ENCODE measurements around the gene STARD8. TPM values are rescaled to one million over a fixed set of nuclear protein-coding genes. Genes with fewer than 3 reads are reported as not detected.
A peak's percentile ranks its signal among the peaks of the same experiment; 100 is the strongest.

The STARD8 gene
- total RNA-seq, 1 donor from 2014 or later: 9.9 TPM

- H3K4me1 Mint-ChIP-seq (ENCODE audit: unreplicated experiment): no peaks in the 10 kb centered on the region
- H3K27ac Mint-ChIP-seq: no peak overlapping the region
- no peaks in the 10 kb centered on the region for H3K36me3 Mint-ChIP-seq
- peaks cover 5% of the 10 kb centered on the region for H3K27me3 Mint-ChIP-seq
- DNase-seq (ENCODE audit: extremely low spot score, unreplicated experiment): no peak
- peak overlapping the region; percentile 41 for H3K4me3 Mint-ChIP-seq
- H3K9me3 Mint-ChIP-seq: no peaks in the 10 kb centered on the region
- TF ChIP-seq CTCF (conservative IDR thresholded peaks at IDR 0.05): no peak
These were observed 50.1 kb downstream of the STARD8 start for GRCh38 chrX:68697465-68698125.

GRCh38 chrX:68698942-68699341 is 51.5 kb downstream of the STARD8 start:
- no peak for TF ChIP-seq CTCF (conservative IDR thresholded peaks at IDR 0.05)
- no peak overlapping the region for H3K27ac Mint-ChIP-seq
- no peaks in the 10 kb centered on the region for H3K36me3 Mint-ChIP-seq
- H3K9me3 Mint-ChIP-seq: no peaks in the 10 kb centered on the region
- H3K27me3 Mint-ChIP-seq: peaks cover 5% of the 10 kb centered on the region
- no peak overlapping the region for H3K4me3 Mint-ChIP-seq
- no peak for DNase-seq (ENCODE audit: extremely low spot score, unreplicated experiment)
- no peaks in the 10 kb centered on the region for H3K4me1 Mint-ChIP-seq (ENCODE audit: unreplicated experiment)

- peaks cover 2% of the 10 kb centered on the region for H3K27me3 Mint-ChIP-seq
- H3K36me3 Mint-ChIP-seq: no peaks in the 10 kb centered on the region
- no peak overlapping the region for H3K4me3 Mint-ChIP-seq
- H3K9me3 Mint-ChIP-seq: no peaks in the 10 kb centered on the region
- no peaks in the 10 kb centered on the region for H3K4me1 Mint-ChIP-seq (ENCODE audit: unreplicated experiment)
- no peak for DNase-seq (ENCODE audit: extremely low spot score, unreplicated experiment)
- no peak overlapping the region for H3K27ac Mint-ChIP-seq
- TF ChIP-seq CTCF (conservative IDR thresholded peaks at IDR 0.05): no peak
These were observed 52.7 kb downstream of the STARD8 start for GRCh38 chrX:68699960-68700746.

- H3K4me3 Mint-ChIP-seq: no peak overlapping the region
- no peak overlapping the region for H3K27ac Mint-ChIP-seq
- no peaks in the 10 kb centered on the region for H3K9me3 Mint-ChIP-seq
- no peaks in the 10 kb centered on the region for H3K36me3 Mint-ChIP-seq
- no peak for DNase-seq (ENCODE audit: extremely low spot score, unreplicated experiment)
- H3K4me1 Mint-ChIP-seq (ENCODE audit: unreplicated experiment): no peaks in the 10 kb centered on the region
- no peak for TF ChIP-seq CTCF (conservative IDR thresholded peaks at IDR 0.05)
- no peaks in the 10 kb centered on the region for H3K27me3 Mint-ChIP-seq
These were observed 55.9 kb downstream of the STARD8 start for GRCh38 chrX:68703369-68703768.

- Mint-ChIP-seq H3K27ac (no peak overlapping the region), H3K27me3 (no peaks in the 10 kb centered on the region), H3K4me3 (no peak overlapping the region), H3K36me3 (no peaks in the 10 kb centered on the region), H3K4me1 (ENCODE audit: unreplicated experiment) (no peaks in the 10 kb centered on the region), H3K9me3 (no peaks in the 10 kb centered on the region)
- TF ChIP-seq CTCF (conservative IDR thresholded peaks at IDR 0.05): no peak
- DNase-seq (ENCODE audit: extremely low spot score, unreplicated experiment): no peak
These were observed 56.4 kb downstream of the STARD8 start for GRCh38 chrX:68703846-68704245.

All from type B pancreatic cell (in vitro differentiated cells).